Mucosa of stomach (tissue), 1 donor: ENCODE results near the gene NOSTRIN.

Source experiments
- H3K27me3 ChIP-seq: one replicate; pipeline ENCODE4 v1.7.0; 2013; ENCODE audit warnings: mild to moderate bottlenecking, low read length; ENCODE audit not compliant: control insufficient read depth, insufficient read depth
- H3K36me3 ChIP-seq: one replicate; pipeline ENCODE4 v1.7.0; 2013; ENCODE audit warnings: low read length; ENCODE audit not compliant: control insufficient read depth, insufficient read depth
- H3K4me1 ChIP-seq: one replicate; pipeline ENCODE4 v1.7.0; 2013; ENCODE audit warnings: mild to moderate bottlenecking, low read length; ENCODE audit not compliant: control insufficient read depth, insufficient read depth
- H3K4me3 ChIP-seq: one replicate; pipeline ENCODE4 v1.7.0; 2013; ENCODE audit warnings: low read length
- H3K9ac ChIP-seq: one replicate; pipeline ENCODE4 v1.7.0; 2013; ENCODE audit warnings: mild to moderate bottlenecking, low read length, moderate library complexity
- H3K9me3 ChIP-seq: one replicate; pipeline ENCODE4 v1.7.0; 2013; ENCODE audit warnings: mild to moderate bottlenecking, low read length, moderate library complexity; ENCODE audit not compliant: control insufficient read depth
- donor health status: Pancreatic carcinoma.

The NOSTRIN gene

GRCh38 chr2:168831662-168832061, 29.2 kb downstream of the NOSTRIN start:
- Histone ChIP-seq H3K9me3 (no peaks in the 10 kb centered on the region), H3K4me1 (no peaks in the 10 kb centered on the region), H3K36me3 (peaks cover 6% of the 10 kb centered on the region), H3K9ac (no peak overlapping the region), H3K4me3 (no peak overlapping the region), H3K27me3 (no peaks in the 10 kb centered on the region)

- Histone ChIP-seq H3K9me3 (no peaks in the 10 kb centered on the region), H3K27me3 (no peaks in the 10 kb centered on the region), H3K36me3 (no peaks in the 10 kb centered on the region), H3K4me3 (no peak overlapping the region), H3K4me1 (no peaks in the 10 kb centered on the region), H3K9ac (no peak overlapping the region)
These were observed 33.5 kb downstream of the NOSTRIN start for GRCh38 chr2:168835969-168836368.

- H3K27me3 ChIP-seq, result no peaks in the 10 kb centered on the region
- no peak overlapping the region for H3K4me3 ChIP-seq
- H3K36me3 ChIP-seq, result no peaks in the 10 kb centered on the region
- peaks cover 6% of the 10 kb centered on the region for H3K4me1 ChIP-seq
- no peak overlapping the region for H3K9ac ChIP-seq
- no peaks in the 10 kb centered on the region for H3K9me3 ChIP-seq
These were observed 39.0 kb downstream of the NOSTRIN start for GRCh38 chr2:168841445-168841844.

DNA sequence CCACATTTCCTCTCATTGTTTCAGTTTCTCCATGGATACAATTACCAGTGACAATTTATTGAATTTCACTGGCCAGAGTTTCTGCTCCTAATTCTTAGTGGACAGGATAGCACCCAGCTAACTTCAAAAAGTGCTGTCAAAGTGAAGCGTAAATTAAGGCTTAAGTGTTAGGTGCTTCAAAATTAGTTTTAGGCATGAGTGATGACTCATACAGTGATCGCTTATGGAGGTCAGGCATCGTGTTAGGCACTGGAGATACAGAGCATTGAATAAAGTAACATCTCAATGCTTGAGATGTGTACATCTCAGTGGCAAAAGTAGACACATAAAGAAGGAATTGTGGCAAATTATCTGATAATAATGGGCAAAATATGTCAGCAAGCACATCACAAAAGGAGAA, 40.8 kb downstream of the NOSTRIN start:
- H3K9me3 ChIP-seq, result no peaks in the 10 kb centered on the region

DNA sequence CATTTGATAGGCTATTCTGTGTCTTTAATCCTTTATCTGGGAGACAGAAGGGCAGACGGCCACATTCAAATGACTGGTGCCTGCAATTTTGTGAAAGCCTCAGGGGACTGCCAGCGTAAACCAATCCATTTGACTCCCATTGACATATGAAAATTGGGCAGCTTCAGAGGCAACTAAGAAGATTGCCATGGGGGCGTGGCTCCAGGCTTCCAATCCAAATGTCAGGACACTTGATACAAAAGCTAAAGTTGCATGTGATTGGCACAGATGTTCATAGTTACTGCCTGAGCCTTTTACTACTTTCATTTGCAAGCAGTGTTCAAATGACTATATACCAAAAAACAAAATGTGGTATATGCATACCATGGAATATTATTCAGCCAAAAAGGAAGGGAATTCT, 45.8 kb downstream of the NOSTRIN start:
- no peak overlapping the region for H3K9ac ChIP-seq
- no peaks in the 10 kb centered on the region for H3K4me1 ChIP-seq
- H3K4me3 ChIP-seq, result no peak overlapping the region
- H3K9me3 ChIP-seq, result no peaks in the 10 kb centered on the region
- H3K36me3 ChIP-seq, result peaks cover 3% of the 10 kb centered on the region
- no peaks in the 10 kb centered on the region for H3K27me3 ChIP-seq

More for the DNA sequence above, 40.8 kb downstream of the NOSTRIN start:
- Histone ChIP-seq H3K9ac (no peak overlapping the region), H3K4me3 (no peak overlapping the region), H3K27me3 (no peaks in the 10 kb centered on the region), H3K4me1 (peaks cover 6% of the 10 kb centered on the region), H3K36me3 (no peaks in the 10 kb centered on the region)

GRCh38 chr2:168849610-168850009, 47.2 kb downstream of the NOSTRIN start:
- H3K9me3 ChIP-seq, result no peaks in the 10 kb centered on the region
- no peaks in the 10 kb centered on the region for H3K27me3 ChIP-seq
- H3K4me1 ChIP-seq, result no peaks in the 10 kb centered on the region
- H3K4me3 ChIP-seq, result no peak overlapping the region
- H3K36me3 ChIP-seq, result peaks cover 3% of the 10 kb centered on the region
- H3K9ac ChIP-seq, result no peak overlapping the region

DNA sequence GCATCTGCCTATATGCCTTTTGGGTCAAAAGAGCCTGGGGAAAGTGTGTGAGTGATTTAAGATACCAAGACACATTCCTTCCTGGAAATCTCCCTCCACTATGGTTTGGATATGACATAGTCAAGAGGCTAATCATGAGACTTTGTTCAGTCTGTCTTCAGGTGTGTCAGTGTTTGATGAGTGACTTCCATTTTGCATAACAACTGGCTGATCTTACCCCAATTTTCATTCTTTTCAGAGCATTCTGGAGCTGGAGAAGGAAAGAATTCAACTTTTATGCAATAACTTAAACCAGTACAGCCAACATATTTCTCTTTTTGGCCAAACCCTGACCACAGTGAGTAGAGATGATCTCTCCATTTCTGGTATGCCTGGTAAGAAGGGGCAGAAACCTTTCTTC, 48.4 kb downstream of the NOSTRIN start:
- H3K36me3 ChIP-seq, result peaks cover 3% of the 10 kb centered on the region
- no peaks in the 10 kb centered on the region for H3K9me3 ChIP-seq
- H3K27me3 ChIP-seq, result no peaks in the 10 kb centered on the region
- no peak overlapping the region for H3K9ac ChIP-seq
- no peak overlapping the region for H3K4me3 ChIP-seq
- no peaks in the 10 kb centered on the region for H3K4me1 ChIP-seq

- Histone ChIP-seq H3K36me3 (peaks cover 3% of the 10 kb centered on the region), H3K4me1 (no peaks in the 10 kb centered on the region), H3K4me3 (no peak overlapping the region), H3K9ac (no peak overlapping the region), H3K9me3 (no peaks in the 10 kb centered on the region), H3K27me3 (no peaks in the 10 kb centered on the region)
These were observed 49.4 kb downstream of the NOSTRIN start for GRCh38 chr2:168851674-168852320.

DNA sequence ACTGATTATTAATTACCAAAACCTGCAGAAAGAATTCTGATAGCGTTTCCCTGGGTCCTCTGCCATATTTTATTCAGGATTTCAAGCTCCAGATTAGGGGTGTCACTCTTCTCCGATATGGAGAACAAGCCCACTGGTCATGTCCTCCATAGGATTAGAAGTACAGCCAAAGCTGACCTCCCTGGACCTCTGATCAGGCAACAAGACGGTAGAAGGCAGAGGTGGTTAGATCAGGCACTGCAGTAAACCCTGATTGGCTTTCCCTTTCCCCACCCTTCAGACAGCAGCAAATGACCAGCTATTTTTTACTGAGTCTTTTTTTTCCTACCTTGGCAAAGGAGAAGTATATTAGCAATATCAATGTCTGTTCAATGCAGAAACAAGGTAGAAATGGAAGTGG, 50.0 kb downstream of the NOSTRIN start:
- Histone ChIP-seq H3K4me1 (no peaks in the 10 kb centered on the region), H3K27me3 (no peaks in the 10 kb centered on the region), H3K9me3 (no peaks in the 10 kb centered on the region), H3K4me3 (no peak overlapping the region), H3K9ac (no peak overlapping the region), H3K36me3 (peaks cover 3% of the 10 kb centered on the region)

GRCh38 chr2:168853471-168853870, 51.0 kb downstream of the NOSTRIN start:
- no peaks in the 10 kb centered on the region for H3K4me1 ChIP-seq
- no peaks in the 10 kb centered on the region for H3K9me3 ChIP-seq

DNA sequence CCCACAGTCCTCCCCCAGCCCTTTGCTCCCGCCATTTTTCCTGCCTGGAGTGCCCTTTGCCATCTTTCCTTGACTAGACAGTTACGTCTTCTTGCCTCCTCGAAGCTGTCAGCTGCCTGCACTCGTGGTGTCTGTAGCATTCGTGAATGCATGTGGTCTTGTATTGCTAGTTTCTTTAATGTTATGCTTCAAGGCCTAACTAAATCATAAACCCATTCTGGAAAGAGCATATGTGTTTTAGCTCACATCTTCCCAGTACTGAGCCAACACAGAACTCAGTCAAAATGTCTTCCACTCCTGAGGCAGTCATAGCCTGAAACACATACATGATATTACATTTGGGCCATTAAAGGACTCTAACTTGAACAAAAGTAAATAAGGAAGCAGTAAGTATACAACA, 52.2 kb downstream of the NOSTRIN start:
- Histone ChIP-seq H3K4me3 (no peak overlapping the region), H3K36me3 (peaks cover 3% of the 10 kb centered on the region), H3K4me1 (no peaks in the 10 kb centered on the region), H3K27me3 (no peaks in the 10 kb centered on the region), H3K9me3 (no peaks in the 10 kb centered on the region), H3K9ac (no peak overlapping the region)

More at GRCh38 chr2:168853471-168853870, 51.0 kb downstream of the NOSTRIN start:
- Histone ChIP-seq H3K9ac (no peak overlapping the region), H3K36me3 (peaks cover 3% of the 10 kb centered on the region), H3K4me3 (no peak overlapping the region), H3K27me3 (no peaks in the 10 kb centered on the region)

DNA sequence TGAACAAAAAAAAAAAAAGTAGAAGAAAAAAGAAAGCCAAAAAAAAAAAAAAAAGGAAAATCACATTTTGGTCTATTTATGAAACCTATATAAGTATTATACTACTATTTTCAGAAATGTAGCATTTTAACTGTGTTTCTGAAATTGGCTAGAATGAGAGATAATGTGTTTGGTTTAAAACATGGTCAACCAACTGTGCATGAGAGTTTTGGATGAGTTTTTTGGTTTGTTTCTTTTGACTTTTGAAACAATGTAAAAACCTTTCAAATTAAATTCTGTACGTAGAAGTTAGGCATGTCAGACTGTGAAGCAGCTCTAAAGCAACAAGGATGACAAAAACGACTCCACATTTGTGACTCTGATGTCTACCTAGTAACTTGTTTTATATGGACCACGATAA, 53.2 kb downstream of the NOSTRIN start:
- H3K36me3 ChIP-seq, result peaks cover 3% of the 10 kb centered on the region

DNA sequence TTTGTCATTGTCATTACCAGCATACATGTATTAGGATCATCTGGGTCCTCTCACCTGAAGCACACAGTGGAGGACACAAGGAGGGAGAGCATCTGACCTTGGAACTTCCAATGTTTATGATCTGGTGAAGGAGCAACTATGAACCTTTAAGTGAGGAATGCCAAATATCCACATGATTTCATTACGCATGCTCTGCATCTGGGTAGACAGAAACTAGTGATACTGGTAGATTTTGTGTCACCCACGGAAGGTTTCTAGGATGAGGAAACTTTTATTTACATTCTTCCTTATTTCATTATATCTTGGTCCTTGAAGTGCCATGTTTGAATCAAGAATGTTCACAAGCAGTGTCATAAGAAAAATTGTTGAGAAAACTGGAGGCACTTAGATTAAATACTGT, 55.7 kb downstream of the NOSTRIN start:
- H3K4me1 ChIP-seq, result no peaks in the 10 kb centered on the region
- H3K9me3 ChIP-seq, result no peaks in the 10 kb centered on the region
- no peak overlapping the region for H3K4me3 ChIP-seq
- H3K9ac ChIP-seq, result no peak overlapping the region
- no peaks in the 10 kb centered on the region for H3K27me3 ChIP-seq
- H3K36me3 ChIP-seq, result no peaks in the 10 kb centered on the region

More for the DNA sequence above, 53.2 kb downstream of the NOSTRIN start:
- no peaks in the 10 kb centered on the region for H3K9me3 ChIP-seq
- no peak overlapping the region for H3K9ac ChIP-seq
- H3K4me1 ChIP-seq, result no peaks in the 10 kb centered on the region
- no peaks in the 10 kb centered on the region for H3K27me3 ChIP-seq
- no peak overlapping the region for H3K4me3 ChIP-seq
